HEK293 (cell line): ENCODE measurements around the gene TP53BP2.

Experiments
- CTCF ChIA-PET: fragments of 350-600 bp; formaldehyde crosslinking; extraction: SDS; loops from one replicate; lab custom pipeline; 2021; ENCODE audit warnings: antibody characterized with exemption; lab: Yijun Ruan, JAX
- POLR2A ChIA-PET: fragments of 300-600 bp; formaldehyde crosslinking; extraction: SDS; loops from one replicate; lab custom pipeline; 2020; ENCODE audit warnings: antibody characterized with exemption, inconsistent platforms; lab: Yijun Ruan, JAX
- H3K27ac ChIP-seq: fragments of 200-500 bp; sonication (Bioruptor generic); 2 replicates; pipeline ENCODE4 v1.5.1; 2014; ENCODE audit warnings: low read depth, low read length, control low read depth, inconsistent platforms; ENCODE audit errors: extremely low read depth
- H3K36me3 ChIP-seq, 2 experiments: fragments of 200-500 bp in 1 of 2; sonication (Bioruptor generic) in 1 of 2; 1 replicate in 1 of 2; 2 replicates in 1 of 2; pipeline ENCODE4 v1.5.1; 2014 to 2017; ENCODE audit warnings: inconsistent platforms in 2 of 2, low read length in 2 of 2; ENCODE audit not compliant: control insufficient read depth in 2 of 2, insufficient read depth in 1 of 2
- H3K4me1 ChIP-seq: fragments of 200-500 bp; sonication (Bioruptor generic); 2 replicates; pipeline ENCODE4 v1.5.1; 2014; ENCODE audit warnings: mild to moderate bottlenecking, low read length, inconsistent platforms; ENCODE audit not compliant: control insufficient read depth, insufficient read depth
- H3K4me3 ChIP-seq: 2 replicates; pipeline ENCODE4 v1.5.1; 2011; ENCODE audit warnings: low read depth, mild to moderate bottlenecking, control low read depth, low read length, moderate library complexity
- H3K9me3 ChIP-seq: fragments of 200-500 bp; sonication (Bioruptor generic); 2 replicates; pipeline ENCODE4 v1.5.1; 2014; ENCODE audit warnings: low read depth, low read length, inconsistent platforms; ENCODE audit not compliant: control insufficient read depth, insufficient read depth
- KLF1 ChIP-seq: fragments of 450-650 bp; formaldehyde crosslinking; IDR thresholded peaks from 2 replicates; pipeline ENCODE4 v1.5.1; 2016; ENCODE audit warnings: missing biosample characterization, missing genetic modification characterization
- TRIM28 ChIP-seq: IDR thresholded peaks from 2 replicates; pipeline ENCODE4 v1.6.1; 2011; ENCODE audit warnings: low read length, control low read depth, borderline replicate concordance
- ZFHX2 ChIP-seq: fragments of 450-650 bp; formaldehyde crosslinking; conservative IDR thresholded peaks from 2 replicates; pipeline ENCODE4 v1.5.1; 2016; ENCODE audit warnings: missing biosample characterization, missing genetic modification characterization
- ZFP3 ChIP-seq: fragments of 450-650 bp; formaldehyde crosslinking; IDR thresholded peaks from 2 replicates; pipeline ENCODE4 v1.5.1; 2016; ENCODE audit warnings: low read depth, missing biosample characterization, missing genetic modification characterization
- ZFP37 ChIP-seq: fragments of 450-650 bp; formaldehyde crosslinking; IDR thresholded peaks from 2 replicates; pipeline ENCODE4 v1.5.1; 2016; ENCODE audit warnings: missing biosample characterization, missing genetic modification characterization
- ZFP41 ChIP-seq: fragments of 450-650 bp; formaldehyde crosslinking; IDR thresholded peaks from 2 replicates; pipeline ENCODE4 v1.5.1; 2016; ENCODE audit warnings: missing biosample characterization, missing genetic modification characterization, borderline replicate concordance
- ZNF155 ChIP-seq: fragments of 450-650 bp; formaldehyde crosslinking; IDR thresholded peaks from 2 replicates; pipeline ENCODE4 v1.5.1; 2016; ENCODE audit warnings: missing biosample characterization, missing genetic modification characterization
- ZNF157 ChIP-seq: fragments of 450-650 bp; formaldehyde crosslinking; IDR thresholded peaks from 2 replicates; pipeline ENCODE4 v1.5.1; 2016; ENCODE audit warnings: missing biosample characterization, missing genetic modification characterization
- ZNF19 ChIP-seq: fragments of 450-650 bp; formaldehyde crosslinking; IDR thresholded peaks from 2 replicates; pipeline ENCODE4; 2016; ENCODE audit warnings: missing biosample characterization, missing genetic modification characterization, low read depth
- ZNF211 ChIP-seq: fragments of 450-650 bp; formaldehyde crosslinking; IDR thresholded peaks from 2 replicates; pipeline ENCODE4 v1.5.1; 2016; ENCODE audit warnings: low read depth, missing biosample characterization, missing genetic modification characterization
- ZNF248 ChIP-seq: fragments of 450-650 bp; formaldehyde crosslinking; IDR thresholded peaks from 2 replicates; pipeline ENCODE4 v1.5.1; 2017; ENCODE audit warnings: missing biosample characterization, missing genetic modification characterization
- ZNF26 ChIP-seq: fragments of 450-650 bp; formaldehyde crosslinking; IDR thresholded peaks from 2 replicates; pipeline ENCODE4 v1.5.1; 2016; ENCODE audit warnings: missing biosample characterization, missing genetic modification characterization
- ZNF404 ChIP-seq: fragments of 450-650 bp; formaldehyde crosslinking; IDR thresholded peaks from 2 replicates; pipeline ENCODE4 v1.5.1; 2017; ENCODE audit warnings: missing biosample characterization, missing genetic modification characterization
- ZNF501 ChIP-seq: fragments of 450-650 bp; formaldehyde crosslinking; IDR thresholded peaks from 2 replicates; pipeline ENCODE4 v1.5.1; 2016; ENCODE audit warnings: missing biosample characterization, missing genetic modification characterization
- ZNF521 ChIP-seq: fragments of 450-650 bp; formaldehyde crosslinking; IDR thresholded peaks from 2 replicates; pipeline ENCODE4 v1.5.1; 2017; ENCODE audit warnings: missing biosample characterization, mild to moderate bottlenecking, missing genetic modification characterization
- ZNF529 ChIP-seq: fragments of 450-650 bp; formaldehyde crosslinking; IDR thresholded peaks from 2 replicates; pipeline ENCODE4 v1.5.1; 2017; ENCODE audit warnings: missing genetic modification characterization, missing biosample characterization; ENCODE audit not compliant: insufficient replicate concordance
- ZNF830 ChIP-seq: fragments of 450-650 bp; IDR thresholded peaks from 2 replicates; pipeline ENCODE4 v1.5.0; 2018; ENCODE audit warnings: missing biosample characterization, missing genetic modification characterization, low read depth, mild to moderate bottlenecking, moderate library complexity
- TF ChIP-seq, protein P1 (sequence below): fragments of 450-650 bp; formaldehyde crosslinking; conservative IDR thresholded peaks from 2 replicates; pipeline ENCODE4 v1.5.1; 2016; ENCODE audit warnings: low read depth, missing biosample characterization, missing genetic modification characterization
- TF ChIP-seq, protein P2 (sequence below): fragments of 450-650 bp; formaldehyde crosslinking; IDR thresholded peaks from 2 replicates; pipeline ENCODE4 v1.5.1; 2016; ENCODE audit warnings: missing biosample characterization, missing genetic modification characterization

Gene TP53BP2

DNA sequence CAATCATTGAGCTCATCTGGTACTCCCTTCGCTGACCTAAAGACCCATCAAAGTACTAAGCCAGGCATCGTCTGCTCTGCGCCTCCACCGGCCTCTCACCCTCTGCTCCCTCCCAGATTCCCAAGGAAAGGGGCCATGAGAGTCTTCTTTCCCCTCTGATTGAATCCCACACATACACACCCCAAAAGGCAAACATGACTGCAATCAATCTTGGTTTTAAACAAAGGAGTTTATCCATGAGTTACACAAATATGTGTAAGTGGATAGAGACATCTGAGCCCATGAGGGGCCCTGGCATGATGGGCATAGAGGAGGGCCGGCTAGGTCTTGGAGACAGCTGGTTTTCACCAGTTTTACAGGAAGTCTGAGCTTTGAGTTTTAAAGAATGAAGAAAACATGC lies 82.5 kb downstream of the TP53BP2 start:
- Histone ChIP-seq H3K9me3 (no peaks in the 10 kb centered on the region), H3K36me3 (peaks cover 30 to 58% of the 10 kb centered on the region in 2 experiments), H3K4me1 (no peaks in the 10 kb centered on the region), H3K27ac (no peak overlapping the region), H3K4me3 (no peak overlapping the region)
- ChIA-PET POLR2A (interaction anchor here (0.7 kb wide), 1 partner anchor 13 kb away, joined by 3 read pairs; no protein-coding TSS in a partner anchor), CTCF (interaction anchor here (0.7 to 1.4 kb wide), 4 partner anchors 56 to 623 kb away, joined by 3 to 5 read pairs (median 4); no protein-coding TSS in a partner anchor)
- TF ChIP-seq ZNF19 (no peak), ZNF248 (tag by site-specific recombination) (no peak), ZFHX2 (no peak), TRIM28 (no peak), ZNF529 (tag by site-specific recombination) (no peak), ZNF157 (tag by site-specific recombination) (no peak), ZNF521 (no peak), ZNF155 (tag by site-specific recombination) (no peak), ZNF501 (no peak), ZNF211 (tag by site-specific recombination) (no peak), ZNF830 (no peak), ZFP3 (tag by site-specific recombination) (no peak), KLF1 (tag by site-specific recombination) (no peak), ZFP41 (tag by site-specific recombination) (no peak), ZNF404 (tag by site-specific recombination) (no peak)
- TF ChIP-seq, protein P1, sequence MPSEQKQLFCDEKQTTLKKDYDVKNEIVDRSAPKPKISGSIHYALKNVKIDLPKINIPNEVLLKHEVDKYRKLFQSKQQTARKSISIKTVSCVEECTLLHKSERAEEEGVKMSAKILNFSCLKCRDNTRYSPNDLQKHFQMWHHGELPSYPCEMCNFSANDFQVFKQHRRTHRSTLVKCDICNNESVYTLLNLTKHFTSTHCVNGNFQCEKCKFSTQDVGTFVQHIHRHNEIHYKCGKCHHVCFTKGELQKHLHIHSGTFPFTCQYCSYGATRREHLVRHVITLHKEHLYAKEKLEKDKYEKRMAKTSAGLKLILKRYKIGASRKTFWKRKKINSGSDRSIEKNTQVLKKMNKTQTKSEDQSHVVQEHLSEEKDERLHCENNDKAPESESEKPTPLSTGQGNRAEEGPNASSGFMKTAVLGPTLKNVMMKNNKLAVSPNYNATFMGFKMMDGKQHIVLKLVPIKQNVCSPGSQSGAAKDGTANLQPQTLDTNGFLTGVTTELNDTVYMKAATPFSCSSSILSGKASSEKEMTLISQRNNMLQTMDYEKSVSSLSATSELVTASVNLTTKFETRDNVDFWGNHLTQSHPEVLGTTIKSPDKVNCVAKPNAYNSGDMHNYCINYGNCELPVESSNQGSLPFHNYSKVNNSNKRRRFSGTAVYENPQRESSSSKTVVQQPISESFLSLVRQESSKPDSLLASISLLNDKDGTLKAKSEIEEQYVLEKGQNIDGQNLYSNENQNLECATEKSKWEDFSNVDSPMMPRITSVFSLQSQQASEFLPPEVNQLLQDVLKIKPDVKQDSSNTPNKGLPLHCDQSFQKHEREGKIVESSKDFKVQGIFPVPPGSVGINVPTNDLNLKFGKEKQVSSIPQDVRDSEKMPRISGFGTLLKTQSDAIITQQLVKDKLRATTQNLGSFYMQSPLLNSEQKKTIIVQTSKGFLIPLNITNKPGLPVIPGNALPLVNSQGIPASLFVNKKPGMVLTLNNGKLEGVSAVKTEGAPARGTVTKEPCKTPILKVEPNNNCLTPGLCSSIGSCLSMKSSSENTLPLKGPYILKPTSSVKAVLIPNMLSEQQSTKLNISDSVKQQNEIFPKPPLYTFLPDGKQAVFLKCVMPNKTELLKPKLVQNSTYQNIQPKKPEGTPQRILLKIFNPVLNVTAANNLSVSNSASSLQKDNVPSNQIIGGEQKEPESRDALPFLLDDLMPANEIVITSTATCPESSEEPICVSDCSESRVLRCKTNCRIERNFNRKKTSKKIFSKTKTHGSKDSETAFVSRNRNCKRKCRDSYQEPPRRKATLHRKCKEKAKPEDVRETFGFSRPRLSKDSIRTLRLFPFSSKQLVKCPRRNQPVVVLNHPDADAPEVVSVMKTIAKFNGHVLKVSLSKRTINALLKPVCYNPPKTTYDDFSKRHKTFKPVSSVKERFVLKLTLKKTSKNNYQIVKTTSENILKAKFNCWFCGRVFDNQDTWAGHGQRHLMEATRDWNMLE (tag by site-specific recombination), result no peak
- TF ChIP-seq, protein P2, sequence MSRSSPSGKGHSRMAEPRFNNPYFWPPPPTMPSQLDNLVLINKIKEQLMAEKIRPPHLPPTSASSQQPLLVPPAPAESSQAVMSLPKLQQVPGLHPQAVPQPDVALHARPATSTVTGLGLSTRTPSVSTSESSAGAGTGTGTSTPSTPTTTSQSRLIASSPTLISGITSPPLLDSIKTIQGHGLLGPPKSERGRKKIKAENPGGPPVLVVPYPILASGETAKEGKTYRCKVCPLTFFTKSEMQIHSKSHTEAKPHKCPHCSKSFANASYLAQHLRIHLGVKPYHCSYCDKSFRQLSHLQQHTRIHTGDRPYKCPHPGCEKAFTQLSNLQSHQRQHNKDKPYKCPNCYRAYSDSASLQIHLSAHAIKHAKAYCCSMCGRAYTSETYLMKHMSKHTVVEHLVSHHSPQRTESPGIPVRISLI (tag by site-specific recombination), result no peak

DNA sequence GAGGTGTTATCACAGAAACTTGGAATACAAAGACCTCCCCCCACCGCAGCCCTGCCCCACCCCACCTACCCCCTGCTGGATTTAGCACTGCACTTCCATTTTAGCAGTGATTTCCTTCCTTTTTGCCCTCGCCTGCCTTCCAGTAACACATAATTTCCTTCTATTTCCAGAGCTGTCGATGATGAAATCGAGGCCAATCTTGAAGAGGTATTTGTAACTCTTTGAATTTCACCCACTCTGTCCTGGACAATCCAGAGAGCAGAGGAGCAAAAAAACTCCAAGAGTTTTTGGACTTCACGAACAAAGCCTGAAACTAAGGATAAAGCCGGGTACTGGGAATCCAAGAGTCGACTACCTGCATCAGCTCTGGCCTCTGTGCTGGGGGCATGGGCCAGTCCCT lies 84.3 kb downstream of the TP53BP2 start:
- H3K27ac ChIP-seq, result no peak overlapping the region
- TF ChIP-seq ZNF26 (tag by site-specific recombination), result no peak
- TF ChIP-seq ZFP37, result no peak
- TF ChIP-seq, all 188 proteins: peak for 0
- H3K4me3 ChIP-seq, result no peak overlapping the region
- ChIA-PET CTCF (interaction anchor here (1.0 to 2.2 kb wide), 3 partner anchors 9 to 12 kb away, joined by 3 to 17 read pairs (median 4); no protein-coding TSS in a partner anchor), POLR2A (interaction anchor here (1.7 kb wide), 1 partner anchor 12 kb away, joined by 4 read pairs; no protein-coding TSS in a partner anchor)
- peaks cover 33 to 73% of the 10 kb centered on the region in 2 experiments for H3K36me3 ChIP-seq
- H3K9me3 ChIP-seq, result no peaks in the 10 kb centered on the region
- no peaks in the 10 kb centered on the region for H3K4me1 ChIP-seq
